VCaP (cell line): ENCODE measurements around the gene COL6A3.

Experiments
- H3K27ac ChIP-seq: fragments of 450-650 bp; 2 replicates; pipeline ENCODE4 v1.5.1; 2017
- CTCF ChIP-seq: fragments of 450-650 bp; conservative IDR thresholded peaks from 2 replicates; pipeline ENCODE4 v1.5.1; 2017; ENCODE audit warnings: mild to moderate bottlenecking, moderate library complexity

Gene COL6A3

DNA sequence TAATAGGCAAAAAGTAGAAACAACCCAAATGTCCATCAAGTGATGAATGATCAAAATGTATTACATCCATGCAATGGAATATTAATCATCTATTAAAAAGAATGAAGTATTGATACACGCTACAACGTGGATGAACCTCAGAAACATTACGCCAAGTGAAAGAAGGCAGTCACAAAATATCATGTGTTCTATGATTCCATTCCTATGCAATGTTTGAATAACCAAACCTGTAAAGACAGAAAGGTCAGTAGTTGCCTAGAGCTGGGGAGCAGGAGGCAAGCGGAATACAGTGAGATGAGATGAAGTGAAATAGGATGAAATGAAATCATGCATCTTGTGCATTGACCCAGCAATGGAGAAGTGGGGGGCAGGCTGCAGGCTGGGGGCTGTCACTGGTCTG lies 17.9 kb upstream of the COL6A3 start:
- no peak overlapping the region for H3K27ac ChIP-seq
- TF ChIP-seq CTCF, result no peak

DNA sequence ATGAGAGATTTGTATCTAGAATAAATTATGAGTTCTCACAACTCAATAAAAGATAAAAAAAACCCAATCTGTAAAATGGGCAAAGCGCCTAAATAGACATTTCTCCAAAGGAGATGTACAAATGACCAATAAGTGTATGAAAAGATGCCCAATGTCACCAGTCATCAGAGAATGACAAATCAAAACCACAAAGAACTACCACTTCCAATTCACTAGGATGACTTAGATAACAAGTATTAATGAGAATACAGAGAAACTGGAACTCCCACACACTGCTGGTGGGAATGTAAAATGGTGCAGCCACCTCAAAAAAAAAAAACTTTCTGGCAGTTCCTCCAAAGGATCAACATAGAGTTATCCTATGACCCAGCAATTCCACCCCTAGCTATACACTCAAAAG lies 17.4 kb upstream of the COL6A3 start:
- no peak overlapping the region for H3K27ac ChIP-seq
- TF ChIP-seq CTCF, result no peak

GRCh38 chr2:237430861-237431260 lies 16.9 kb upstream of the COL6A3 start:
- H3K27ac ChIP-seq, result no peak overlapping the region
- no peak for TF ChIP-seq CTCF

GRCh38 chr2:237429753-237430152 lies 15.8 kb upstream of the COL6A3 start:
- TF ChIP-seq CTCF, result no peak
- no peak overlapping the region for H3K27ac ChIP-seq

GRCh38 chr2:237427769-237428506 lies 14.0 kb upstream of the COL6A3 start:
- no peak overlapping the region for H3K27ac ChIP-seq
- no peak for TF ChIP-seq CTCF

DNA sequence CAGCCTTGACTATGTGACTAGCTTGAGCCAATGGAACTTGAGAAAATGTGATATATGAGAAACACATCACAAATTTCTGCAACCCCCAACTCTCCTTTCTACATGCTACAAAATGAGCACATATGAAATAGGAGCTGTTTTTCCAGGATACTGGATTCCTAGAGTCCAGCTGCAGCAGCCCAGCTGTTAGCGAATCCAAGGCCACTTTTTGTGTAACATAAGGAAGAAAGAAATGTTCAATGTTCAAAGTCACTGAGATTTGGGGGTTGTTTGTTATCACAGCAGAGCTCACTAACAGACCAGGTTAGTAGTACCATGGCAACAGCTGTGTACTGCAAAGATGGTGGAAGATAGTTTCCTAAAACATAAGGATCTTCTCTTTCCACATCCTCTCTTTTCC lies 12.6 kb upstream of the COL6A3 start:
- H3K27ac ChIP-seq, result no peak overlapping the region
- TF ChIP-seq CTCF, result no peak

DNA sequence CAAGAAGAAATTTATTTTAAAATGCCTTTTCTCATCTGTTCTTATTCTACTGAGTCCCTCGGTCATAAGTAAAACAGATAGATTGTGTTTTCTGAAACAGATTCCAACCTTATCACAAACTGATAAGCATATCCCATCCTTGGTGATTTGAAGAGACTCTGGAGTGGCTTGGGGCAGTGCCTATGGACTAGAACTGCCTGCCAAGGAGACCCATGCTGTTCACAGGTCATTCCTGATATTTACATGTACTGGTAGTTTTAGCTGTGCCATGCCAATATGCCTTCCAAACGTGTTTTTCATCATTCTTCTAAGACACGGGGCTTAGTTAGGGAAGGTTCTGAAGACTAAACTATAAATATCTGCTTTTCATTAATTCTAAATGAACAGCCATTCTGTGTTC lies 11.4 kb upstream of the COL6A3 start:
- TF ChIP-seq CTCF, result no peak
- H3K27ac ChIP-seq, result no peak overlapping the region
